HepG2 (cell line): ENCODE measurements around the gene TUBB4B.

Experiments
- CTCF ChIP-seq: sonication (generic); formaldehyde crosslinking; IDR thresholded peaks from 2 replicates; pipeline ENCODE4 v1.5.0; 2020; ENCODE audit warnings: mild to moderate bottlenecking, missing genetic modification reagents, moderate library complexity
- REST ChIP-seq, 2 experiments: IDR thresholded peaks; 2 replicates each; pipeline ENCODE4 v1.6.1; 2011 to 2012; ENCODE audit warnings: low read length in 2 of 2, borderline replicate concordance in 1 of 2, low read depth in 1 of 2, mild to moderate bottlenecking in 1 of 2, moderate library complexity in 1 of 2
- ZHX2 ChIP-seq, 2 experiments: sonication (generic) in 1 of 2; formaldehyde crosslinking in 1 of 2; IDR thresholded peaks; 2 replicates each; pipeline versions ENCODE4 v1.6.1 to v1.9.0; 2014 to 2022; ENCODE audit warnings: antibody characterized with exemption in 1 of 2, borderline replicate concordance in 1 of 2, inconsistent platforms in 1 of 2, low read depth in 1 of 2, missing genetic modification reagents in 1 of 2
- ZNF292 ChIP-seq: sonication (generic); formaldehyde crosslinking; IDR thresholded peaks from 2 replicates; pipeline ENCODE4 v1.8.1; 2022; ENCODE audit warnings: mild to moderate bottlenecking, low read depth, missing genetic modification reagents, borderline replicate concordance

- no peak for TF ChIP-seq ZNF292 (CRISPR knock-in tag)
- no peak for TF ChIP-seq CTCF
- no peak for TF ChIP-seq REST (IDR thresholded peaks at IDR 0.05; ENCODE audit: borderline replicate concordance in 1 of 2, low read depth in 1 of 2, low read length in 2 of 2)
- TF ChIP-seq ZHX2 (IDR thresholded peaks at IDR 0.05; ENCODE audit: low read depth): no peak
- TF ChIP-seq ZHX2 (CRISPR knock-in tag; IDR thresholded peaks at IDR 0.05; ENCODE audit: borderline replicate concordance): no peak
Observed at GRCh38 chr9:137247135-137247915, 6.2 kb downstream of the TUBB4B start.
